Measurements from ENCODE around the gene CALD1. TPM values are rescaled to one million over a fixed set of nuclear protein-coding genes. Genes with fewer than 3 reads are reported as not detected.
A peak's percentile ranks its signal among the peaks of the same experiment; 100 is the strongest.

The CALD1 gene
- total RNA-seq, 1 experiment from 2014 or later: 47.9 TPM

DNA sequence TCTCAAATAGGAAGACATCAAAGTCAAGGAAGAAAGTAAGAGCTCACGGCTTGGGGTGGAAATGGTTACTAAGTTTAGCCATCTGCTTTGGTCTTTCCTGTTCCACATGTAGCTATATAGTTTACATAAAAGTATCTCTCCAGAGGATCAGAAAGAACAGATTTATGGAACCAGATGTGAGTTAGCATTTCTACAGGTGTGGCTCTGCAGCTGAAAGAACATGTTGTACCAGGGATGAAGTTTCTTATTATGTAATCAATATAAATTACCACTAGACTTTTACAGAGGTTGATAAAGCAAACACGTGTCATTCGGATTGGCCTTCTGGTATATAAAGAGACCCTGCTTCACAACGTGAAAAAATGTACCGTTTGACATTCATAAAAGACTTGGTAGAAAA, 19.9 kb downstream of the CALD1 start:
- H3K27ac ChIP-seq (ENCODE audit: low read depth, low read length, poor library complexity, severe bottlenecking): no peak overlapping the region
- H3K4me1 ChIP-seq (ENCODE audit: insufficient read depth, low read length, poor library complexity, severe bottlenecking): peaks cover 8% of the 10 kb centered on the region
- no peaks in the 10 kb centered on the region for H3K36me3 ChIP-seq (ENCODE audit: insufficient read depth, low read length, poor library complexity, severe bottlenecking)
- no peak overlapping the region for H3K4me3 ChIP-seq (ENCODE audit: low read depth, low read length, poor library complexity, severe bottlenecking)
- H3K27me3 ChIP-seq (replicated peaks; ENCODE audit: insufficient read depth, low read depth, low read length, poor library complexity): no peaks in the 10 kb centered on the region
- no peak for DNase-seq (ENCODE audit: low spot score)
- H3K9me3 ChIP-seq (ENCODE audit: low read depth, low read length, poor library complexity, severe bottlenecking): peaks cover 7% of the 10 kb centered on the region
- CTCF ChIA-PET: no interaction called here
- no TSS peak for BruUV-seq (replicated peaks)
- TF ChIP-seq CTCF (conservative IDR thresholded peaks at IDR 0.05; ENCODE audit: low read depth, low read length) (no peak), EZH2 (IDR thresholded peaks at IDR 0.05; ENCODE audit: borderline replicate concordance, low read depth, low read length, poor library complexity, severe bottlenecking) (no peak)
- intact Hi-C loops (cut with micrococcal nuclease; ENCODE audit: unreplicated experiment): no loop called here
- POLR2A ChIA-PET (ENCODE audit: low non-redundant PET): no interaction called here

- Histone ChIP-seq H3K36me3 (ENCODE audit: insufficient read depth, low read length, poor library complexity, severe bottlenecking) (no peaks in the 10 kb centered on the region), H3K27me3 (replicated peaks; ENCODE audit: insufficient read depth, low read depth, low read length, poor library complexity) (no peaks in the 10 kb centered on the region), H3K27ac (ENCODE audit: low read depth, low read length, poor library complexity, severe bottlenecking) (no peak overlapping the region), H3K4me1 (ENCODE audit: insufficient read depth, low read length, poor library complexity, severe bottlenecking) (peaks cover 19% of the 10 kb centered on the region), H3K4me3 (ENCODE audit: low read depth, low read length, poor library complexity, severe bottlenecking) (no peak overlapping the region), H3K9me3 (ENCODE audit: low read depth, low read length, poor library complexity, severe bottlenecking) (peaks cover 7% of the 10 kb centered on the region)
- BruUV-seq (replicated peaks): no TSS peak
- POLR2A ChIA-PET (ENCODE audit: low non-redundant PET): no interaction called here
- TF ChIP-seq CTCF (conservative IDR thresholded peaks at IDR 0.05; ENCODE audit: low read depth, low read length) (no peak), EZH2 (IDR thresholded peaks at IDR 0.05; ENCODE audit: borderline replicate concordance, low read depth, low read length, poor library complexity, severe bottlenecking) (no peak)
- no peak for DNase-seq (ENCODE audit: low spot score)
- CTCF ChIA-PET: no interaction called here
- intact Hi-C loops (cut with micrococcal nuclease; ENCODE audit: unreplicated experiment): no loop called here
Measured at GRCh38 chr7:134802762-134803161, 23.3 kb downstream of the CALD1 start.

DNA sequence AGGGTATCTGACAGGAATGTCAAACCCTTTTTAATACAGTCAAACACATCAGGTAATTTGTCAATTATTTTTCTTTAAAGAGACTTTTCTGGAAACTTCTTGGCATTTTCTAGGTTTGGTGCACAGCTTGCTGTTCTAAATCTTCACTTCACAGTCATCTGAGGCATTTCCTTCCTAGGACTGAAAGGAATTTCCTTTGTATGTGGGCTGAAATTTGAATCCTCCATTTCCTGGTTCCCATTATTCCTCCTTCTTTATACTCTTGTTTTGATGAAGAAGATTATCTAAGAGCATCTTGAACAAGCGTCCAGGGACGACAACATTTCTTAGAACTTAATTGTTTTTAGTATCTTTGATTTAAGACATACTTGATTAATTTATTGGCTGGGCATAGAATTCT, 24.9 kb downstream of the CALD1 start:
- no peak overlapping the region for H3K4me3 ChIP-seq (ENCODE audit: low read depth, low read length, poor library complexity, severe bottlenecking)
- peak overlapping the region; percentile 83 for H3K27ac ChIP-seq (ENCODE audit: low read depth, low read length, poor library complexity, severe bottlenecking)
- no TSS peak for BruUV-seq (replicated peaks)
- CTCF ChIA-PET: no interaction called here
- no peaks in the 10 kb centered on the region for H3K27me3 ChIP-seq (replicated peaks; ENCODE audit: insufficient read depth, low read depth, low read length, poor library complexity)
- intact Hi-C loops (cut with micrococcal nuclease; ENCODE audit: unreplicated experiment): no loop called here
- POLR2A ChIA-PET (ENCODE audit: low non-redundant PET): interaction anchor here (0.7 kb wide), 1 partner anchor 79 kb away, joined by 4 read pairs; no protein-coding TSS in a partner anchor
- peak; percentile 80 for DNase-seq (ENCODE audit: low spot score)
- H3K4me1 ChIP-seq (ENCODE audit: insufficient read depth, low read length, poor library complexity, severe bottlenecking): peaks cover 24% of the 10 kb centered on the region
- H3K9me3 ChIP-seq (ENCODE audit: low read depth, low read length, poor library complexity, severe bottlenecking): peaks cover 7% of the 10 kb centered on the region
- no peaks in the 10 kb centered on the region for H3K36me3 ChIP-seq (ENCODE audit: insufficient read depth, low read length, poor library complexity, severe bottlenecking)
- TF ChIP-seq CTCF (conservative IDR thresholded peaks at IDR 0.05; ENCODE audit: low read depth, low read length): no peak
- no peak for TF ChIP-seq EZH2 (IDR thresholded peaks at IDR 0.05; ENCODE audit: borderline replicate concordance, low read depth, low read length, poor library complexity, severe bottlenecking)
